GM18867 (cell line): ENCODE data around the gene SMYD3.
"Not testable (repeated sequence)": the region's sequence is repeated elsewhere in the genome, so short reads cannot be mapped to it uniquely, and the experiment has no call there.

Experiments used
- ATAC-seq: cut with Tn5 transposase; IDR thresholded peaks from one replicate; pipeline ENCODE4 v1.9.1; 2021; ENCODE audit warnings: mild to moderate bottlenecking, moderate library complexity; ENCODE audit not compliant: unreplicated experiment

SMYD3 gene

GRCh38 chr1:245797592-245798348, 709.3 kb downstream of the SMYD3 start:
- no peak for ATAC-seq

- ATAC-seq: no peak
These were observed 715.4 kb downstream of the SMYD3 start for GRCh38 chr1:245791410-245792312.

GRCh38 chr1:245790441-245790840, 716.6 kb downstream of the SMYD3 start:
- no peak for ATAC-seq

- ATAC-seq: no peak
These were observed 718.2 kb downstream of the SMYD3 start for GRCh38 chr1:245788886-245789285.

- ATAC-seq: no peak
These were observed 718.8 kb downstream of the SMYD3 start for GRCh38 chr1:245788269-245788668.

- ATAC-seq: no peak
These were observed 720.1 kb downstream of the SMYD3 start for GRCh38 chr1:245786948-245787347.

- no peak for ATAC-seq
These were observed 727.0 kb downstream of the SMYD3 start for GRCh38 chr1:245779797-245780755.

- no peak for ATAC-seq
These were observed 729.3 kb downstream of the SMYD3 start for GRCh38 chr1:245777752-245778151.

- ATAC-seq: no peak
These were observed 730.3 kb downstream of the SMYD3 start for GRCh38 chr1:245776694-245777332.

- ATAC-seq: no peak
These were observed 730.9 kb downstream of the SMYD3 start for GRCh38 chr1:245776139-245776538.

GRCh38 chr1:245774931-245775330, 732.1 kb downstream of the SMYD3 start:
- ATAC-seq: not testable (repeated sequence)

- no peak for ATAC-seq
These were observed 732.9 kb downstream of the SMYD3 start for GRCh38 chr1:245774196-245774595.

- no peak for ATAC-seq
These were observed 733.7 kb downstream of the SMYD3 start for GRCh38 chr1:245773344-245773743.

GRCh38 chr1:245772739-245773138, 734.3 kb downstream of the SMYD3 start:
- ATAC-seq: no peak

- no peak for ATAC-seq
These were observed 734.8 kb downstream of the SMYD3 start for GRCh38 chr1:245772325-245772724.

GRCh38 chr1:245771511-245772281, 735.4 kb downstream of the SMYD3 start:
- no peak for ATAC-seq

- no peak for ATAC-seq
These were observed 736.9 kb downstream of the SMYD3 start for GRCh38 chr1:245770156-245770555.

- ATAC-seq: no peak
These were observed 738.5 kb downstream of the SMYD3 start for GRCh38 chr1:245768596-245768995.

- ATAC-seq: no peak
These were observed 741.7 kb downstream of the SMYD3 start for GRCh38 chr1:245765230-245766000.
